ENCODE measurements around the gene PDGFRB. TPM values are rescaled to one million over a fixed set of nuclear protein-coding genes. Genes with fewer than 3 reads are reported as not detected.
A peak's percentile ranks its signal among the peaks of the same experiment; 100 is the strongest.

PDGFRB gene
- total and polyA plus RNA-seq, 9 of the 15 experiments (the other 6 are each of a cell fraction or from before 2014, with no cell fraction given): 0.01 to 1.5 (median 0.09) TPM; not detected in 3

DNA sequence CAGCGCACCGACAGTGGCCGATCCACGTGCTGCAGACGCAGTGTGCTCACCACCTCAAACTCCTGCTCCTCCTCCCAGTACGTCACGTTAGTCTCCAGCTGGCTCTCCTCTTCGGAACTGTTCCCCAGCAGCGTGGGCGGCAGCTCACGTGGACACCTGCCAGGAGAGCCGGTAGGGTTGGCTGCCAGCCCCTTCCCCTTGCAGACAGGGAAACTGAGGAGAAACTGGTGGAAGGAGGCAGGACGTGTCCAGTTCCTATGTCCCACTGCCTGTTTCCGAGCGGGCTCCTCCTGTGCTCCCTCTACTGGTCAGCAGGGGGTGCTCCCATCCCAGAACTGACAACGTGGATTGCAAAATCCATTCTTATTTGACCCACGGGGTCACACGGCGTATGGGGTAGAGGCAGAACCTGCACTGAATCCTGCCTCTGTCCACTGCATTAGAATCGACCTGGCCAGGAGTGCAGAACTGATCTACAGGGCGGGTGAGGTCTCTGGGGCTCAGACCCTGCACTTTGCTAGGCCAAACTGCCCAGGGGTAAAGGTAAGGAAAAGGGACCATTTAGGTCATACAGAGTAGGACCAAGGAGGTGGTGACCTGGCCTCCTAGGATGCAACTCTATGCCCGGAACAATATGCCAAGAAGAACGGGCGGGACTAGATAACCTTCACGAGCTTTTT, 25.7 kb downstream of the PDGFRB start (continued):
- TF ChIP-seq, protein P1, sequence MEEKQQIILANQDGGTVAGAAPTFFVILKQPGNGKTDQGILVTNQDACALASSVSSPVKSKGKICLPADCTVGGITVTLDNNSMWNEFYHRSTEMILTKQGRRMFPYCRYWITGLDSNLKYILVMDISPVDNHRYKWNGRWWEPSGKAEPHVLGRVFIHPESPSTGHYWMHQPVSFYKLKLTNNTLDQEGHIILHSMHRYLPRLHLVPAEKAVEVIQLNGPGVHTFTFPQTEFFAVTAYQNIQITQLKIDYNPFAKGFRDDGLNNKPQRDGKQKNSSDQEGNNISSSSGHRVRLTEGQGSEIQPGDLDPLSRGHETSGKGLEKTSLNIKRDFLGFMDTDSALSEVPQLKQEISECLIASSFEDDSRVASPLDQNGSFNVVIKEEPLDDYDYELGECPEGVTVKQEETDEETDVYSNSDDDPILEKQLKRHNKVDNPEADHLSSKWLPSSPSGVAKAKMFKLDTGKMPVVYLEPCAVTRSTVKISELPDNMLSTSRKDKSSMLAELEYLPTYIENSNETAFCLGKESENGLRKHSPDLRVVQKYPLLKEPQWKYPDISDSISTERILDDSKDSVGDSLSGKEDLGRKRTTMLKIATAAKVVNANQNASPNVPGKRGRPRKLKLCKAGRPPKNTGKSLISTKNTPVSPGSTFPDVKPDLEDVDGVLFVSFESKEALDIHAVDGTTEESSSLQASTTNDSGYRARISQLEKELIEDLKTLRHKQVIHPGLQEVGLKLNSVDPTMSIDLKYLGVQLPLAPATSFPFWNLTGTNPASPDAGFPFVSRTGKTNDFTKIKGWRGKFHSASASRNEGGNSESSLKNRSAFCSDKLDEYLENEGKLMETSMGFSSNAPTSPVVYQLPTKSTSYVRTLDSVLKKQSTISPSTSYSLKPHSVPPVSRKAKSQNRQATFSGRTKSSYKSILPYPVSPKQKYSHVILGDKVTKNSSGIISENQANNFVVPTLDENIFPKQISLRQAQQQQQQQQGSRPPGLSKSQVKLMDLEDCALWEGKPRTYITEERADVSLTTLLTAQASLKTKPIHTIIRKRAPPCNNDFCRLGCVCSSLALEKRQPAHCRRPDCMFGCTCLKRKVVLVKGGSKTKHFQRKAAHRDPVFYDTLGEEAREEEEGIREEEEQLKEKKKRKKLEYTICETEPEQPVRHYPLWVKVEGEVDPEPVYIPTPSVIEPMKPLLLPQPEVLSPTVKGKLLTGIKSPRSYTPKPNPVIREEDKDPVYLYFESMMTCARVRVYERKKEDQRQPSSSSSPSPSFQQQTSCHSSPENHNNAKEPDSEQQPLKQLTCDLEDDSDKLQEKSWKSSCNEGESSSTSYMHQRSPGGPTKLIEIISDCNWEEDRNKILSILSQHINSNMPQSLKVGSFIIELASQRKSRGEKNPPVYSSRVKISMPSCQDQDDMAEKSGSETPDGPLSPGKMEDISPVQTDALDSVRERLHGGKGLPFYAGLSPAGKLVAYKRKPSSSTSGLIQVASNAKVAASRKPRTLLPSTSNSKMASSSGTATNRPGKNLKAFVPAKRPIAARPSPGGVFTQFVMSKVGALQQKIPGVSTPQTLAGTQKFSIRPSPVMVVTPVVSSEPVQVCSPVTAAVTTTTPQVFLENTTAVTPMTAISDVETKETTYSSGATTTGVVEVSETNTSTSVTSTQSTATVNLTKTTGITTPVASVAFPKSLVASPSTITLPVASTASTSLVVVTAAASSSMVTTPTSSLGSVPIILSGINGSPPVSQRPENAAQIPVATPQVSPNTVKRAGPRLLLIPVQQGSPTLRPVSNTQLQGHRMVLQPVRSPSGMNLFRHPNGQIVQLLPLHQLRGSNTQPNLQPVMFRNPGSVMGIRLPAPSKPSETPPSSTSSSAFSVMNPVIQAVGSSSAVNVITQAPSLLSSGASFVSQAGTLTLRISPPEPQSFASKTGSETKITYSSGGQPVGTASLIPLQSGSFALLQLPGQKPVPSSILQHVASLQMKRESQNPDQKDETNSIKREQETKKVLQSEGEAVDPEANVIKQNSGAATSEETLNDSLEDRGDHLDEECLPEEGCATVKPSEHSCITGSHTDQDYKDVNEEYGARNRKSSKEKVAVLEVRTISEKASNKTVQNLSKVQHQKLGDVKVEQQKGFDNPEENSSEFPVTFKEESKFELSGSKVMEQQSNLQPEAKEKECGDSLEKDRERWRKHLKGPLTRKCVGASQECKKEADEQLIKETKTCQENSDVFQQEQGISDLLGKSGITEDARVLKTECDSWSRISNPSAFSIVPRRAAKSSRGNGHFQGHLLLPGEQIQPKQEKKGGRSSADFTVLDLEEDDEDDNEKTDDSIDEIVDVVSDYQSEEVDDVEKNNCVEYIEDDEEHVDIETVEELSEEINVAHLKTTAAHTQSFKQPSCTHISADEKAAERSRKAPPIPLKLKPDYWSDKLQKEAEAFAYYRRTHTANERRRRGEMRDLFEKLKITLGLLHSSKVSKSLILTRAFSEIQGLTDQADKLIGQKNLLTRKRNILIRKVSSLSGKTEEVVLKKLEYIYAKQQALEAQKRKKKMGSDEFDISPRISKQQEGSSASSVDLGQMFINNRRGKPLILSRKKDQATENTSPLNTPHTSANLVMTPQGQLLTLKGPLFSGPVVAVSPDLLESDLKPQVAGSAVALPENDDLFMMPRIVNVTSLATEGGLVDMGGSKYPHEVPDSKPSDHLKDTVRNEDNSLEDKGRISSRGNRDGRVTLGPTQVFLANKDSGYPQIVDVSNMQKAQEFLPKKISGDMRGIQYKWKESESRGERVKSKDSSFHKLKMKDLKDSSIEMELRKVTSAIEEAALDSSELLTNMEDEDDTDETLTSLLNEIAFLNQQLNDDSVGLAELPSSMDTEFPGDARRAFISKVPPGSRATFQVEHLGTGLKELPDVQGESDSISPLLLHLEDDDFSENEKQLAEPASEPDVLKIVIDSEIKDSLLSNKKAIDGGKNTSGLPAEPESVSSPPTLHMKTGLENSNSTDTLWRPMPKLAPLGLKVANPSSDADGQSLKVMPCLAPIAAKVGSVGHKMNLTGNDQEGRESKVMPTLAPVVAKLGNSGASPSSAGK (IDR thresholded peaks at IDR 0.05): peak; percentile 85
- TF ChIP-seq CREM (IDR thresholded peaks at IDR 0.05; ENCODE audit: low read depth) (peak; percentile 23; the same call in 1 of the 2 replicates), RAD21 (CRISPR knock-in tag; conservative IDR thresholded peaks at IDR 0.05 in 1 of 2, IDR thresholded peaks at IDR 0.05 in 1 of 2) (peak; percentile 97), HDAC1 (IDR thresholded peaks at IDR 0.05) (peak in 1 of 2 experiments; percentile 20; a peak in 1 of 4 replicates), XRCC5 (IDR thresholded peaks at IDR 0.05; ENCODE audit: low read depth, low read length) (peak; percentile 83; the same call in 1 of the 2 replicates), KAT8 (IDR thresholded peaks at IDR 0.05; ENCODE audit: low read depth) (no peak), PPARD (CRISPR knock-in tag; IDR thresholded peaks at IDR 0.05) (no peak)
- TF ChIP-seq, protein P2, sequence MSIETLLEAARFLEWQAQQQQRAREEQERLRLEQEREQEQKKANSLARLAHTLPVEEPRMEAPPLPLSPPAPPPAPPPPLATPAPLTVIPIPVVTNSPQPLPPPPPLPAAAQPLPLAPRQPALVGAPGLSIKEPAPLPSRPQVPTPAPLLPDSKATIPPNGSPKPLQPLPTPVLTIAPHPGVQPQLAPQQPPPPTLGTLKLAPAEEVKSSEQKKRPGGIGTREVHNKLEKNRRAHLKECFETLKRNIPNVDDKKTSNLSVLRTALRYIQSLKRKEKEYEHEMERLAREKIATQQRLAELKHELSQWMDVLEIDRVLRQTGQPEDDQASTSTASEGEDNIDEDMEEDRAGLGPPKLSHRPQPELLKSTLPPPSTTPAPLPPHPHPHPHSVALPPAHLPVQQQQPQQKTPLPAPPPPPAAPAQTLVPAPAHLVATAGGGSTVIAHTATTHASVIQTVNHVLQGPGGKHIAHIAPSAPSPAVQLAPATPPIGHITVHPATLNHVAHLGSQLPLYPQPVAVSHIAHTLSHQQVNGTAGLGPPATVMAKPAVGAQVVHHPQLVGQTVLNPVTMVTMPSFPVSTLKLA (conservative IDR thresholded peaks at IDR 0.05): peak in 1 of 2 experiments; percentile 77; a peak in 1 of 4 replicates
